NCI-H187 treated with DMSO at 0.1 percent for 48 hours (cell line): ENCODE data around the gene ASMTL.
"Not testable (repeated sequence)": the region's sequence is repeated elsewhere in the genome, so short reads cannot be mapped to it uniquely, and the experiment has no call there.

ENCODE experiments used
- DNase-seq: peaks from one replicate; lab custom pipeline; 2025; lab: John Stamatoyannopoulos, UW

ASMTL gene

GRCh38 chrX:1433646-1434357 lies 18.9 kb downstream of the ASMTL start:
- DNase-seq, result no peak

GRCh38 chrX:1430451-1430850 lies 22.3 kb downstream of the ASMTL start:
- DNase-seq, result no peak

GRCh38 chrX:1427756-1428155 lies 25.0 kb downstream of the ASMTL start:
- DNase-seq, result no peak

- DNase-seq, result not testable (repeated sequence)
These were observed 26.4 kb downstream of the ASMTL start for GRCh38 chrX:1426321-1426720.

- DNase-seq, result no peak
These were observed 27.3 kb downstream of the ASMTL start for GRCh38 chrX:1425381-1425780.

- no peak for DNase-seq
These were observed 28.4 kb downstream of the ASMTL start for GRCh38 chrX:1424147-1424851.

- no peak for DNase-seq
These were observed 29.5 kb downstream of the ASMTL start for GRCh38 chrX:1423215-1423614.

GRCh38 chrX:1422135-1422465 lies 30.6 kb downstream of the ASMTL start:
- DNase-seq, result no peak

- no peak for DNase-seq
These were observed 31.1 kb downstream of the ASMTL start for GRCh38 chrX:1421433-1422134.

- DNase-seq, result no peak
These were observed 32.3 kb downstream of the ASMTL start for GRCh38 chrX:1420371-1420770.

GRCh38 chrX:1419545-1420355 lies 33.0 kb downstream of the ASMTL start:
- DNase-seq, result no peak

- no peak for DNase-seq
These were observed 33.7 kb downstream of the ASMTL start for GRCh38 chrX:1418901-1419544.

GRCh38 chrX:1417921-1418771 lies 34.6 kb downstream of the ASMTL start:
- no peak for DNase-seq

GRCh38 chrX:1416965-1417760 lies 35.5 kb downstream of the ASMTL start:
- no peak for DNase-seq

- DNase-seq, result no peak
These were observed 36.4 kb downstream of the ASMTL start for GRCh38 chrX:1416327-1416784.

- no peak for DNase-seq
These were observed 40.1 kb downstream of the ASMTL start for GRCh38 chrX:1412551-1413161.

GRCh38 chrX:1411326-1411725 lies 41.4 kb downstream of the ASMTL start:
- no peak for DNase-seq

GRCh38 chrX:1407035-1407434 lies 45.7 kb downstream of the ASMTL start:
- no peak for DNase-seq

GRCh38 chrX:1405769-1406168 lies 46.9 kb downstream of the ASMTL start:
- not testable (repeated sequence) for DNase-seq
